Trophoblast cell (in vitro differentiated cells and primary cell): ENCODE data around the gene COL4A2.

Experiments used
- DNase-seq, 2 donors: peaks; one replicate each; pipeline ENCODE4 v3.0.0-alpha.2; 2016
- H2AFZ ChIP-seq: 2 replicates; pipeline ENCODE4 v1.6.1; 2013; ENCODE audit warnings: low read length, moderate library complexity, mild to moderate bottlenecking; ENCODE audit not compliant: insufficient read depth, poor library complexity
- H2AK5ac ChIP-seq: 2 replicates; pipeline ENCODE4 v1.6.1; 2013; ENCODE audit warnings: mild to moderate bottlenecking, low read length
- H2BK120ac ChIP-seq: 2 replicates; pipeline ENCODE4 v1.6.1; 2013; ENCODE audit warnings: low read length, mild to moderate bottlenecking, moderate library complexity; ENCODE audit not compliant: insufficient read depth, poor library complexity
- H2BK12ac ChIP-seq: 2 replicates; pipeline ENCODE4 v1.6.1; 2013; ENCODE audit warnings: mild to moderate bottlenecking, low read length, moderate library complexity
- H2BK5ac ChIP-seq: 2 replicates; pipeline ENCODE4 v1.6.1; 2013; ENCODE audit warnings: low read length, low read depth, moderate library complexity, mild to moderate bottlenecking; ENCODE audit not compliant: poor library complexity
- H3K14ac ChIP-seq: 2 replicates; pipeline ENCODE4 v1.6.1; 2013; ENCODE audit warnings: mild to moderate bottlenecking, low read length
- H3K18ac ChIP-seq: 2 replicates; pipeline ENCODE4 v1.6.1; 2013; ENCODE audit warnings: mild to moderate bottlenecking, low read length
- H3K23ac ChIP-seq: 2 replicates; pipeline ENCODE4 v1.6.1; 2013; ENCODE audit warnings: low read length
- H3K27ac ChIP-seq: 2 replicates; pipeline ENCODE4 v1.5.1; 2013; ENCODE audit warnings: low read depth, mild to moderate bottlenecking, inconsistent platforms, low read length, moderate library complexity
- H3K27me3 ChIP-seq: 2 replicates; pipeline ENCODE4 v1.6.1; 2013; ENCODE audit warnings: inconsistent platforms, mild to moderate bottlenecking, low read length, moderate library complexity; ENCODE audit not compliant: insufficient read depth
- H3K36me3 ChIP-seq, 2 experiments: 1 replicate in 1 of 2; 2 replicates in 1 of 2; pipeline ENCODE4 v1.6.1; 2013; ENCODE audit warnings: low read length in 2 of 2, mild to moderate bottlenecking in 2 of 2, moderate library complexity in 1 of 2; ENCODE audit not compliant: insufficient read depth in 2 of 2, control insufficient read depth in 1 of 2
- H3K4ac ChIP-seq: 2 replicates; pipeline ENCODE4 v1.6.1; 2013; ENCODE audit warnings: low read depth, mild to moderate bottlenecking, low read length, moderate library complexity
- H3K4me1 ChIP-seq, 2 experiments: 1 replicate in 1 of 2; 2 replicates in 1 of 2; pipeline ENCODE4 v1.6.1; 2013; ENCODE audit warnings: low read length in 2 of 2, mild to moderate bottlenecking in 2 of 2, moderate library complexity in 1 of 2; ENCODE audit not compliant: insufficient read depth in 2 of 2, control insufficient read depth in 1 of 2
- H3K4me2 ChIP-seq: 2 replicates; pipeline ENCODE4 v1.6.1; 2013; ENCODE audit warnings: inconsistent platforms, mild to moderate bottlenecking, low read length, moderate library complexity
- H3K4me3 ChIP-seq: 2 replicates; pipeline ENCODE4 v1.5.1; 2013; ENCODE audit warnings: mild to moderate bottlenecking, low read depth, low read length, inconsistent platforms
- H3K79me1 ChIP-seq: one replicate; pipeline ENCODE4 v1.6.1; 2013; ENCODE audit warnings: low read length
- H3K79me2 ChIP-seq: 2 replicates; pipeline ENCODE4 v1.6.1; 2013; ENCODE audit warnings: low read length, mild to moderate bottlenecking; ENCODE audit not compliant: control insufficient read depth, insufficient read depth, poor library complexity
- H3K9ac ChIP-seq: 2 replicates; pipeline ENCODE4 v1.6.1; 2013; ENCODE audit warnings: mild to moderate bottlenecking, low read length
- H3K9me3 ChIP-seq: 2 replicates; pipeline ENCODE4 v1.6.1; 2013; ENCODE audit warnings: low read depth, mild to moderate bottlenecking, control low read depth, inconsistent platforms, low read length; ENCODE audit not compliant: insufficient read depth
- H4K12ac ChIP-seq: 2 replicates; pipeline ENCODE4 v1.6.1; 2013; ENCODE audit warnings: low read depth, mild to moderate bottlenecking, low read length, moderate library complexity
- H4K8ac ChIP-seq: 2 replicates; pipeline ENCODE4 v1.6.1; 2013; ENCODE audit warnings: low read depth, mild to moderate bottlenecking, low read length, moderate library complexity
- H4K91ac ChIP-seq: one replicate; pipeline ENCODE4 v1.6.1; 2013; ENCODE audit warnings: low read depth, mild to moderate bottlenecking, low read length, moderate library complexity
- WGBS: extraction: QIAGEN DNeasy Blood & Tissue Kit; methylation state at CpG from one replicate; pipeline ENCODE4 v1.1.7; 2013; ENCODE audit warnings: missing lambda C conversion rate; ENCODE audit not compliant: insufficient read length, insufficient coverage; ENCODE audit errors: extremely low coverage; 5-methylcytosine and 5-hydroxymethylcytosine counted together

The COL4A2 gene

DNA sequence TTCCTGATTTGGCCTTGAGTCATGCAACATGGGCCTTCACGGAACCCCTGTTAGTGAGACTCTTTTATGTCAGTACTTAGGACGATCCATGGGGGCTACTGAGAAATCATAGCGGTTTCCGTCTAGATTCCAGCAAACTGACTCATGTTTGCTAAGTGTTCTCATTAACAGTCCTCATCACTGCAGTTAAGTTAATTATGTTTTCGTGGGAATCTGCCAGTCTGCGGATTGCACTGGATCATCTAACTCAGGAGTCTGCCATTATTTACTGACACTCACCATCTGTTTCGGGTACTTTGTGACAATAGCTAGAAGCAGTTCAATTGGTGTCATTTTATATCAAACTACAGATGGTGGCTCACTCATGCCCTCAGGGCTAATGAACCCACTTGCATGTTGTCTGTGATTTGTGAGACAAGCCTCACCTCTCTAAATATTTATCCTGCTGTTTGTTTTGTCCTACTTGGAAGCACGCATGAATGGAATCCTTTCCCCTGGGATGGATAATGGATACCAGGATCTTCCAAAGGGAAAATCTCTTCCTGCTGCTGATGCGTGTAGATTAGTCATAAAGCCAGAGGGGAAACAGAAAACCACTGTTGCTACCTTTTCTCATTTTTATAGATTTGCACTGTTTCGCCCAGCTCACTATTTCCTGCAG, 192.7 kb downstream of the COL4A2 start:
- H3K27ac ChIP-seq, result peak overlapping the region; percentile 26
- H3K4me2 ChIP-seq, result no peak overlapping the region
- WGBS, result no CpG with 5 or more reads among the region's 10 CpGs
- H3K4ac ChIP-seq, result no peak overlapping the region
- H3K4me1 ChIP-seq, result peaks cover 3 to 12% of the 10 kb centered on the region in 2 experiments
- no peak for DNase-seq
- H3K14ac ChIP-seq, result no peak overlapping the region
- no peak overlapping the region for H3K18ac ChIP-seq
- peaks cover 12% of the 10 kb centered on the region for H3K9me3 ChIP-seq
- H2AK5ac ChIP-seq, result no peak overlapping the region
- no peaks in the 10 kb centered on the region for H3K79me2 ChIP-seq
- peaks cover 7% of the 10 kb centered on the region for H3K79me1 ChIP-seq
- no peak overlapping the region for H2BK5ac ChIP-seq
- H2BK120ac ChIP-seq, result no peak overlapping the region
- no peak overlapping the region for H3K4me3 ChIP-seq
- no peak overlapping the region for H4K91ac ChIP-seq
- no peaks in the 10 kb centered on the region for H3K27me3 ChIP-seq
- H4K12ac ChIP-seq, result no peak overlapping the region
- no peak overlapping the region for H3K23ac ChIP-seq
- H3K9ac ChIP-seq, result no peak overlapping the region
- peaks cover 75 to 92% of the 10 kb centered on the region in 2 experiments for H3K36me3 ChIP-seq
- H2BK12ac ChIP-seq, result no peak overlapping the region
- no peak overlapping the region for H4K8ac ChIP-seq
- no peak overlapping the region for H2AFZ ChIP-seq

DNA sequence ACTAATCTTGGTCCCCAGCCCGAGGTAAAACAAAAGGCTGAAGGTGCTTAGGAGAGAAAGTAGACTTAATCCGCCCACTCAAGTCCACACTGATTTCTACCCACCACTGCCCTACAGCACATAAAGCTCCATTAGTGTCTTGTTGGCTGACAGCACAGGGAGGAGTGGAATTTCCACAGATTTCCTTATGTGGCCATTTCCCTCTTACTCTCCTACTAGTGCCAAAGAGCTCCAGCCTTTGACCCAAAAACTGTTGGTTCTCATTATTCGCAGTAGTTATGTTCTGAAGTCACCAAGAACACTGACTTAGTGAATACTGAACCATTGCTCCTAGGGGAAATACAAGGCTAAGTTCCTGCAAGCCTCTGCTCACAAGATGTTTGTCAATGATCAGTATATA, 193.3 kb downstream of the COL4A2 start:
- Histone ChIP-seq H3K79me1 (peaks cover 7% of the 10 kb centered on the region), H2AFZ (no peak overlapping the region), H4K12ac (no peak overlapping the region), H3K9ac (no peak overlapping the region), H3K4ac (no peak overlapping the region), H3K18ac (no peak overlapping the region), H3K27me3 (no peaks in the 10 kb centered on the region), H3K23ac (no peak overlapping the region), H2AK5ac (no peak overlapping the region), H3K4me2 (no peak overlapping the region), H3K79me2 (no peaks in the 10 kb centered on the region), H3K9me3 (peaks cover 11% of the 10 kb centered on the region), H3K27ac (peak overlapping the region; percentile 16), H4K8ac (no peak overlapping the region), H2BK5ac (no peak overlapping the region), H2BK12ac (no peak overlapping the region), H4K91ac (no peak overlapping the region), H3K4me1 (peaks cover 3 to 12% of the 10 kb centered on the region in 2 experiments), H3K4me3 (no peak overlapping the region), H3K14ac (no peak overlapping the region), H2BK120ac (no peak overlapping the region), H3K36me3 (peaks cover 72 to 88% of the 10 kb centered on the region in 2 experiments)
- no peak for DNase-seq
- WGBS, result no CpG with 5 or more reads among the region's 3 CpGs

DNA sequence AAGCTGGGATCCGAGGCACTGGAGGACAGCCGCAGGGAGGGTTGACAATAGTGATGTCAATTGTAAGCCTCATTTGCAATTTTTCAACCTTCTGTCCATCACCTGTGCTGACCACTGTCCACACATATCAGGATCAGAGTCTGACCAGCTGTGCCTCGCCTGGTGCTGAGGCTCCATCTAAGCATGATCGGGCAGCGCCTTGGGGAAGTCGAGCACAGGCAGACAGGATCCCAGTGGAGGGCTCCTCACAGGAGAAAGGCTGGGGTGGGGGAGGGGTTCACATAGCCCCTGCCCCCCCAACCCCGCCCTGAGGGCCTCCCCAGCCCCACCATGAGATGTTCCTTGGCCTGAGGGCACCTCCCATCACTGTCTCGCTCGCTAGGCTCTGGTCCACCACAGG, 194.1 kb downstream of the COL4A2 start:
- no peak overlapping the region for H4K12ac ChIP-seq
- no peak overlapping the region for H3K23ac ChIP-seq
- H3K27ac ChIP-seq, result no peak overlapping the region
- no peak overlapping the region for H3K4ac ChIP-seq
- no peak overlapping the region for H4K91ac ChIP-seq
- H2BK120ac ChIP-seq, result no peak overlapping the region
- H2AFZ ChIP-seq, result no peak overlapping the region
- no peak for DNase-seq
- no peak overlapping the region for H3K4me2 ChIP-seq
- no peak overlapping the region for H3K14ac ChIP-seq
- no peaks in the 10 kb centered on the region for H3K27me3 ChIP-seq
- H3K79me2 ChIP-seq, result no peaks in the 10 kb centered on the region
- H3K9me3 ChIP-seq, result peaks cover 11% of the 10 kb centered on the region
- whole genome bisulfite sequencing, result no CpG with 5 or more reads among the region's 9 CpGs
- H3K9ac ChIP-seq, result no peak overlapping the region
- H3K79me1 ChIP-seq, result peaks cover 7% of the 10 kb centered on the region
- H4K8ac ChIP-seq, result no peak overlapping the region
- peaks cover 72 to 88% of the 10 kb centered on the region in 2 experiments for H3K36me3 ChIP-seq
- no peak overlapping the region for H3K4me3 ChIP-seq
- no peak overlapping the region for H2AK5ac ChIP-seq
- no peak overlapping the region for H3K18ac ChIP-seq
- H2BK5ac ChIP-seq, result no peak overlapping the region
- no peak overlapping the region for H2BK12ac ChIP-seq
- H3K4me1 ChIP-seq, result peaks cover 3 to 12% of the 10 kb centered on the region in 2 experiments

DNA sequence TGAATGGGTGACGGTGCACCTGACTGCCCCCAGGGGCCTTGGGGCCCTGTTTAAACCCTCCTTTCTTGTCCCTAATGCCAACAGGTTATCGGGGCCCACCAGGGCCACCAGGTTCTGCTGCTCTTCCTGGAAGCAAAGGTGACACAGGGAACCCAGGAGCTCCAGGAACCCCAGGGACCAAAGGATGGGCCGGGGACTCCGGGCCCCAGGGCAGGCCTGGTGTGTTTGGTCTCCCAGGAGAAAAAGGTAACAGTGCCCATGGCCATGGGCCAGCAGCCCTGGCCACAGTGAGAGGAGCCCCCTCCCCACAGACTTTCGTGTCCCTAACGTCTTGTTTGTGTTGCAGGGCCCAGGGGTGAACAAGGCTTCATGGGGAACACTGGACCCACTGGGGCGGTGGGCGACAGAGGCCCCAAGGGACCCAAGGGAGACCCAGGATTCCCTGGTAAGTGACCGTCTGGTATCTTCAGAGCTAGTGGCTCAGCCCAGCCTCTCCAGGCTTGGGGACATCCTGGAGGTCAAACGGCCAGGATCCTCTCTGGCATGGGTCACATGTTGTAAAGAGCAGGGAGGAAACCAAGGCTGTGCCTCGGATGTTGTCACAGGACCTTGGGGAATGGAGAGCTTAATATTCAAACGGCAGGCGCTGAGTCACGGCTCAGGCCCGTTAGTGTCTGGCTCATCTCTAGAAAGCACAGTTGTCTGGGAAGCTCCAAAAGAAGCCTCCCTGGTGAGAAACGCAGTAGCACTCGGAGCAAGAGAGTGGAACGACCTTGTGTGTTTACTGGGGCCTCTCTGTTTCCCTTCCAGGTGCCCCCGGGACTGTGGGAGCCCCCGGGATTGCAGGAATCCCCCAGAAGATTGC, 196.2 kb downstream of the COL4A2 start:
- no peak overlapping the region for H2AFZ ChIP-seq
- H4K8ac ChIP-seq, result peak overlapping the region; percentile 56
- peak overlapping the region; percentile 60 for H3K27ac ChIP-seq
- no peak overlapping the region for H3K4me3 ChIP-seq
- H3K18ac ChIP-seq, result peak overlapping the region; percentile 72
- peak overlapping the region; percentile 45 for H2BK5ac ChIP-seq
- H2BK120ac ChIP-seq, result no peak overlapping the region
- H3K4ac ChIP-seq, result peak overlapping the region; percentile 73
- no peak overlapping the region for H4K12ac ChIP-seq
- peaks cover 6% of the 10 kb centered on the region for H3K9me3 ChIP-seq
- no peaks in the 10 kb centered on the region for H3K27me3 ChIP-seq
- no CpG with 5 or more reads among the region's 20 CpGs for whole genome bisulfite sequencing
- DNase-seq, result no peak
- peak overlapping the region; percentile 81 for H3K14ac ChIP-seq
- peak overlapping the region; percentile 79 for H4K91ac ChIP-seq
- peaks cover 74 to 89% of the 10 kb centered on the region in 2 experiments for H3K36me3 ChIP-seq
- H2AK5ac ChIP-seq, result peak overlapping the region; percentile 66
- H2BK12ac ChIP-seq, result peak overlapping the region; percentile 46
- H3K4me2 ChIP-seq, result no peak overlapping the region
- H3K4me1 ChIP-seq, result peaks cover 3 to 12% of the 10 kb centered on the region in 2 experiments
- H3K23ac ChIP-seq, result no peak overlapping the region
- H3K79me2 ChIP-seq, result no peaks in the 10 kb centered on the region
- H3K79me1 ChIP-seq, result peaks cover 7% of the 10 kb centered on the region
- no peak overlapping the region for H3K9ac ChIP-seq
